ENCODE data around the gene ARHGAP24. TPM values are rescaled to one million over a fixed set of nuclear protein-coding genes. Genes with fewer than 3 reads are reported as not detected.

ARHGAP24 gene
- total and polyA plus RNA-seq, 2 of the 13 experiments (the other 11 are each of a cell fraction or from before 2014, with no cell fraction given) = 0.07 to 0.55 TPM

DNA sequence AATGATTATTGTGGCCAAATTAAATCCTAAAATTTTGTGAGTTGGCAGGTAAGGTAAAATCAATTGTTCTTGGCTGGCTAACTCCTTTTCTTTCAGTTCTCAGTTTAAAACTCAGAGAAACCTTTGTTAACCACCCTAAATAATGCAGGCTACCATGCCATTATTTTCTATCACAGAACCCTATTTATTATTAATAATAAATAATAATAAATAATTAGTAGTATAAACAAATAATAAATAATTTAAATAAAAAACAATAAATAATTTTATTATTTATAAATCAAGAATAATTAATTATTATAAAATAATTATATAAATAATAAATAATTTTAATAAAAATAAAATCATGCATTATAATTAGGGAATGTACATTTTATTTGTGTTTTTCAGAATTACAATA lies 390.3 kb downstream of the ARHGAP24 start:
- CTCF ChIA-PET (ENCODE audit: low intra/inter-chr PET ratio, low total read pairs) = no interaction called here
- H2AFZ ChIP-seq (ENCODE audit: low read length) = no peak overlapping the region
- POLR2A ChIA-PET = no interaction called here
- no peaks in the 10 kb centered on the region for H3K27me3 ChIP-seq (ENCODE audit: control insufficient read depth in 1 of 2, insufficient read depth in 2 of 2, low read length in 2 of 2)
- H3K4me3 ChIP-seq (replicated peaks in 1 of 3; ENCODE audit: insufficient read depth in 1 of 3, low read depth in 2 of 3, low read length in 3 of 3) = no peak overlapping the region
- H3K36me3 ChIP-seq (replicated peaks in 1 of 2; ENCODE audit: control insufficient read depth in 1 of 2, insufficient read depth in 2 of 2, low read length in 2 of 2) = no peaks in the 10 kb centered on the region
- H3K27ac ChIP-seq (ENCODE audit: extremely low read length, insufficient read depth, low read length) = no peak overlapping the region
- no peaks in the 10 kb centered on the region for H4K20me1 ChIP-seq (ENCODE audit: insufficient read depth, low read length)
- in situ Hi-C loops (cut with HindIII; ENCODE audit: extremely low pct_ligation_motif_present, low pct_unique_long_range_greater_than_20kb) (no loop called here), intact Hi-C loops (cut with micrococcal nuclease; ENCODE audit: unreplicated experiment) (no loop called here)
- H3K4me2 ChIP-seq (ENCODE audit: low read depth, low read length) = no peak overlapping the region
- BruUV-seq (replicated peaks) = no TSS peak
- H3K79me2 ChIP-seq (ENCODE audit: insufficient read depth, low read length) = no peaks in the 10 kb centered on the region
- H3K9ac ChIP-seq (ENCODE audit: insufficient read depth, low read depth, low read length) = no peak overlapping the region
- DNase-seq (ENCODE audit: low spot score) (no peak), FAIRE-seq (no peak), ATAC-seq (no peak)
- no peaks in the 10 kb centered on the region for H3K9me3 ChIP-seq (ENCODE audit: low read length)
- no peak for TF ChIP-seq ZNF703 (CRISPR knock-in tag; IDR thresholded peaks at IDR 0.05; ENCODE audit: borderline replicate concordance)
- TF ChIP-seq YEATS2 (CRISPR knock-in tag; IDR thresholded peaks at IDR 0.05; ENCODE audit: borderline replicate concordance) = no peak
- TF ChIP-seq IKZF1 (IDR thresholded peaks at IDR 0.05) = no peak
- no peak for TF ChIP-seq ONECUT2 (CRISPR knock-in tag; IDR thresholded peaks at IDR 0.05)
- TF ChIP-seq ZBTB20 (CRISPR knock-in tag; IDR thresholded peaks at IDR 0.05; ENCODE audit: borderline replicate concordance, low read depth) = no peak
- TF ChIP-seq SYNCRIP (IDR thresholded peaks at IDR 0.05; ENCODE audit: insufficient read depth, low read depth, low read length) = no peak
- no peak for TF ChIP-seq RNF2 (conservative IDR thresholded peaks at IDR 0.05; ENCODE audit: low read depth)
- no peak for TF ChIP-seq ZNF44 (CRISPR knock-in tag; IDR thresholded peaks at IDR 0.05)
- no peak for TF ChIP-seq ISL2 (CRISPR knock-in tag; IDR thresholded peaks at IDR 0.05)
- TF ChIP-seq POLR2AphosphoS2 (IDR thresholded peaks at IDR 0.05; ENCODE audit: low read depth, low read length) = no peak
- TF ChIP-seq MTA1 (CRISPR knock-in tag; IDR thresholded peaks at IDR 0.05; ENCODE audit: borderline replicate concordance) = no peak
- no peak for TF ChIP-seq PHF8 (CRISPR knock-in tag; IDR thresholded peaks at IDR 0.05)
- H3K4me1 ChIP-seq (ENCODE audit: insufficient read depth, low read length) = no peaks in the 10 kb centered on the region

DNA sequence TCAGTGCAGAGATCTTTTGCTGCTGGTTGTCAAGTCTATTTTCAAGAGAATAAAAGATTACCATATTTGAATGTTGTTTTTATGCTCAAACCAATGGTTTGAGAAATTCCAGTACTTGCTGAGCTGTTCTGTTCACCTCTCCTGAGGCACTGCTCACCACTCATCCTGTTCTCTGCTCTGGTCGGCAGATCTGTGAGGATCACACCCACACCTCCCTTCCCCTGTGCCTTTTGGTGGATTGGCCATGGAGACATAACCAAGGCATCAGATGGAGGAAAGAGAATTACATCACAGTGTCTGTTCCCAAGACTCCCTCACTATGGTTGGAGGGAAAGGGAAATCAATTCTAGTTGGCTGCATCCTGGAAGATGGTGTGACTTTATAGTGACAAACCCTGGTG lies 391.6 kb downstream of the ARHGAP24 start:
- no peak for DNase-seq (ENCODE audit: low spot score)
- ChIA-PET CTCF (ENCODE audit: low intra/inter-chr PET ratio, low total read pairs) (no interaction called here), POLR2A (no interaction called here)
- no peaks in the 10 kb centered on the region for H3K9me3 ChIP-seq (ENCODE audit: low read length)
- H3K4me3 ChIP-seq (replicated peaks in 1 of 3; ENCODE audit: insufficient read depth in 1 of 3, low read depth in 2 of 3, low read length in 3 of 3) = no peak overlapping the region
- no peaks in the 10 kb centered on the region for H3K27me3 ChIP-seq (ENCODE audit: control insufficient read depth in 1 of 2, insufficient read depth in 2 of 2, low read length in 2 of 2)
- WGBS (ENCODE audit: low lambda C conversion rate) = 80% methylated on average over 1 of the region's 1 CpG
- no peaks in the 10 kb centered on the region for H3K36me3 ChIP-seq (replicated peaks in 1 of 2; ENCODE audit: control insufficient read depth in 1 of 2, insufficient read depth in 2 of 2, low read length in 2 of 2)
- TF ChIP-seq ZNF558 (CRISPR knock-in tag; IDR thresholded peaks at IDR 0.05; ENCODE audit: borderline replicate concordance) (no peak), ZFY (CRISPR knock-in tag; IDR thresholded peaks at IDR 0.05) (no peak), REPIN1 (CRISPR knock-in tag; IDR thresholded peaks at IDR 0.05; ENCODE audit: borderline replicate concordance, low read depth) (no peak), SOX13 (IDR thresholded peaks at IDR 0.05) (no peak), SOX13 (CRISPR knock-in tag; conservative IDR thresholded peaks at IDR 0.05 in 1 of 2, IDR thresholded peaks at IDR 0.05 in 1 of 2) (no peak), NR1H2 (CRISPR knock-in tag; IDR thresholded peaks at IDR 0.05; ENCODE audit: borderline replicate concordance, low read depth) (no peak), ZNF883 (CRISPR knock-in tag; IDR thresholded peaks at IDR 0.05; ENCODE audit: not compliant biosample characterization) (no peak)
- TF ChIP-seq, protein P1, sequence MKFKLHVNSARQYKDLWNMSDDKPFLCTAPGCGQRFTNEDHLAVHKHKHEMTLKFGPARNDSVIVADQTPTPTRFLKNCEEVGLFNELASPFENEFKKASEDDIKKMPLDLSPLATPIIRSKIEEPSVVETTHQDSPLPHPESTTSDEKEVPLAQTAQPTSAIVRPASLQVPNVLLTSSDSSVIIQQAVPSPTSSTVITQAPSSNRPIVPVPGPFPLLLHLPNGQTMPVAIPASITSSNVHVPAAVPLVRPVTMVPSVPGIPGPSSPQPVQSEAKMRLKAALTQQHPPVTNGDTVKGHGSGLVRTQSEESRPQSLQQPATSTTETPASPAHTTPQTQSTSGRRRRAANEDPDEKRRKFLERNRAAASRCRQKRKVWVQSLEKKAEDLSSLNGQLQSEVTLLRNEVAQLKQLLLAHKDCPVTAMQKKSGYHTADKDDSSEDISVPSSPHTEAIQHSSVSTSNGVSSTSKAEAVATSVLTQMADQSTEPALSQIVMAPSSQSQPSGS (CRISPR knock-in tag; IDR thresholded peaks at IDR 0.05) = no peak
- TF ChIP-seq, protein P2, sequence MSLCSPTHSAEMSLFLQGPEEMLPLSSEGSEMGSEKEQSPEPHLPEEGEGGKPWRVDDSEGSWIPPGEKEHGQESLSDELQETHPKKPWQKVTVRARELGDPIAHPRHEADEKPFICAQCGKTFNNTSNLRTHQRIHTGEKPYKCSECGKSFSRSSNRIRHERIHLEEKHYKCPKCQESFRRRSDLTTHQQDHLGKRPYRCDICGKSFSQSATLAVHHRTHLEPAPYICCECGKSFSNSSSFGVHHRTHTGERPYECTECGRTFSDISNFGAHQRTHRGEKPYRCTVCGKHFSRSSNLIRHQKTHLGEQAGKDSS (CRISPR knock-in tag; IDR thresholded peaks at IDR 0.05; ENCODE audit: borderline replicate concordance, low read depth) = no peak
- H3K9ac ChIP-seq (ENCODE audit: insufficient read depth, low read depth, low read length) = no peak overlapping the region
- BruUV-seq (replicated peaks) = no TSS peak
- no peak overlapping the region for H2AFZ ChIP-seq (ENCODE audit: low read length)
- no peak overlapping the region for H3K27ac ChIP-seq (ENCODE audit: extremely low read length, insufficient read depth, low read length)
- no peaks in the 10 kb centered on the region for H4K20me1 ChIP-seq (ENCODE audit: insufficient read depth, low read length)
- no peak for FAIRE-seq
- ATAC-seq = no peak
- H3K4me2 ChIP-seq (ENCODE audit: low read depth, low read length) = no peak overlapping the region
- in situ Hi-C loops (cut with HindIII; ENCODE audit: extremely low pct_ligation_motif_present, low pct_unique_long_range_greater_than_20kb) (no loop called here), intact Hi-C loops (cut with micrococcal nuclease; ENCODE audit: unreplicated experiment) (no loop called here)
- no peaks in the 10 kb centered on the region; the same call in 1 of the 2 replicates for H3K4me1 ChIP-seq (ENCODE audit: insufficient read depth, low read length)
- H3K79me2 ChIP-seq (ENCODE audit: insufficient read depth, low read length) = no peaks in the 10 kb centered on the region

All from HepG2 (cell line).